ENCODE results near the gene MRTFA. TPM values are rescaled to one million over a fixed set of nuclear protein-coding genes. Genes with fewer than 3 reads are reported as not detected.
A peak's percentile ranks its signal among the peaks of the same experiment; 100 is the strongest.

MRTFA gene
- total and polyA plus RNA-seq, 10 donors: 17.6 to 138 (median 83.9) TPM

- H3K27me3 ChIP-seq (replicated peaks in 1 of 7): no peaks in the 10 kb centered on the region
- H3K4me3 ChIP-seq: no peak overlapping the region
- WGBS, 5 donors: 89 to 96% (median 93%) methylated on average over 11 to 17 of the region's 17 CpGs
- no peaks in the 10 kb centered on the region for H3K9me3 ChIP-seq
- H3K27ac ChIP-seq: peak overlapping the region in 2 of 8 donors; percentile 10 to 55
- peak; percentile 62 for DNase-seq
- TF ChIP-seq POLR2AphosphoS5 (IDR thresholded peaks at IDR 0.05): peak in 1 of 3 donors; percentile 54
- TF ChIP-seq POLR2A (IDR thresholded peaks at IDR 0.05): no peak
- no peak for TF ChIP-seq CTCF (IDR thresholded peaks at IDR 0.05 in 8 of 11, conservative IDR thresholded peaks at IDR 0.05 in 3 of 11)
- peaks cover 0 to 69% (median 17%) of the 10 kb centered on the region in 6 donors for H3K4me1 ChIP-seq
- H3K36me3 ChIP-seq: peaks cover 0 to 100% (median 96%) of the 10 kb centered on the region in 6 donors
- intact Hi-C loops (cut with DNase I; ENCODE audit: low total_unique reads): no loop called here
These were observed 212.5 kb downstream of the MRTFA start for GRCh38 chr22:40423882-40424640.

- H3K4me3 ChIP-seq: no peak overlapping the region
- WGBS, 5 donors: 60 to 86% (median 76%) methylated on average over 5 of the region's 5 CpGs
- peaks cover 0 to 100% (median 96%) of the 10 kb centered on the region in 6 donors for H3K36me3 ChIP-seq
- no peaks in the 10 kb centered on the region for H3K27me3 ChIP-seq (replicated peaks in 1 of 7)
- peak overlapping the region in 2 of 8 donors; percentile 10 to 55 for H3K27ac ChIP-seq
- no peak for TF ChIP-seq POLR2A (IDR thresholded peaks at IDR 0.05)
- no peak for TF ChIP-seq CTCF (IDR thresholded peaks at IDR 0.05 in 8 of 11, conservative IDR thresholded peaks at IDR 0.05 in 3 of 11)
- intact Hi-C loops (cut with DNase I; ENCODE audit: low total_unique reads): no loop called here
- H3K9me3 ChIP-seq: no peaks in the 10 kb centered on the region
- H3K4me1 ChIP-seq: peaks cover 0 to 69% (median 24%) of the 10 kb centered on the region in 6 donors
- DNase-seq: no peak
These were observed 213.2 kb downstream of the MRTFA start for GRCh38 chr22:40423310-40423688.

GRCh38 chr22:40422558-40423309, 213.8 kb downstream of the MRTFA start:
- Histone ChIP-seq H3K9me3 (no peaks in the 10 kb centered on the region), H3K27me3 (replicated peaks in 1 of 7) (no peaks in the 10 kb centered on the region), H3K27ac (peak overlapping the region in 4 of 8 donors; percentile 8 to 55 (median 29)), H3K4me3 (no peak overlapping the region), H3K36me3 (peaks cover 0 to 100% (median 96%) of the 10 kb centered on the region in 6 donors), H3K4me1 (peaks cover 0 to 71% (median 30%) of the 10 kb centered on the region in 6 donors)
- DNase-seq: peak; percentile 68
- peak; percentile 34 to 51 (median 38) for TF ChIP-seq POLR2AphosphoS5 (IDR thresholded peaks at IDR 0.05)
- TF ChIP-seq CTCF (IDR thresholded peaks at IDR 0.05 in 8 of 11, conservative IDR thresholded peaks at IDR 0.05 in 3 of 11): no peak
- 87 to 92% (median 89%) methylated on average over 7 to 9 of the region's 9 CpGs for WGBS, 5 donors
- intact Hi-C loops (cut with DNase I; ENCODE audit: low total_unique reads): no loop called here

- 81 to 100% (median 92%) methylated on average over 1 of the region's 1 CpG for WGBS, 5 donors
These were observed 214.6 kb downstream of the MRTFA start for GRCh38 chr22:40421941-40422340.

More at GRCh38 chr22:40421941-40422340, 214.6 kb downstream of the MRTFA start:
- Histone ChIP-seq H3K27me3 (replicated peaks in 1 of 7) (no peaks in the 10 kb centered on the region), H3K4me3 (no peak overlapping the region), H3K9me3 (no peaks in the 10 kb centered on the region), H3K36me3 (peaks cover 0 to 100% (median 99%) of the 10 kb centered on the region in 6 donors), H3K27ac (peak overlapping the region in 3 of 8 donors; percentile 13 to 55 (median 45)), H3K4me1 (peaks cover 0 to 73% (median 37%) of the 10 kb centered on the region in 6 donors)
- peak; percentile 20 for DNase-seq
- intact Hi-C loops (cut with DNase I; ENCODE audit: low total_unique reads): no loop called here
- no peak for TF ChIP-seq POLR2A (IDR thresholded peaks at IDR 0.05)
- no peak for TF ChIP-seq POLR2AphosphoS5 (IDR thresholded peaks at IDR 0.05)
- no peak for TF ChIP-seq CTCF (IDR thresholded peaks at IDR 0.05 in 8 of 11, conservative IDR thresholded peaks at IDR 0.05 in 3 of 11)
